Neural progenitor cell (in vitro differentiated cells): Measurements from ENCODE around the gene FNTB. TPM values are rescaled to one million over a fixed set of nuclear protein-coding genes. Genes with fewer than 3 reads are reported as not detected.

Source experiments
- DNase-seq: peaks from one replicate; pipeline ENCODE4 v3.0.0-alpha.2; 2016; ENCODE audit warnings: low spot score
- H2AFZ ChIP-seq: fragments of 200-600 bp; sonication (generic); replicated peaks from 2 replicates; pipeline ENCODE4 v1.6.1; 2016; ENCODE audit warnings: antibody characterized with exemption
- H3F3A ChIP-seq: fragments of 200-600 bp; sonication (generic); 2 replicates; pipeline ENCODE4 v1.6.1; 2016; ENCODE audit warnings: antibody characterized with exemption, low read depth
- H3K27ac ChIP-seq: fragments of 200-600 bp; sonication (generic); 2 replicates; pipeline ENCODE4 v1.5.1; 2016; ENCODE audit warnings: mild to moderate bottlenecking
- H3K27me3 ChIP-seq: fragments of 200-600 bp; sonication (generic); 2 replicates; pipeline ENCODE4 v1.6.1; 2016; ENCODE audit warnings: mild to moderate bottlenecking, moderate library complexity
- H3K36me3 ChIP-seq: fragments of 200-600 bp; sonication (generic); 2 replicates; pipeline ENCODE4 v1.5.1; 2016
- H3K4me1 ChIP-seq: fragments of 200-600 bp; sonication (generic); 2 replicates; pipeline ENCODE4 v1.6.1; 2016; ENCODE audit warnings: mixed run types
- H3K4me2 ChIP-seq: fragments of 200-600 bp; sonication (generic); 2 replicates; pipeline ENCODE4 v1.6.1; 2016
- H3K4me3 ChIP-seq: fragments of 200-600 bp; sonication (generic); 2 replicates; pipeline ENCODE4 v1.5.1; 2016
- H3K79me2 ChIP-seq: fragments of 200-600 bp; sonication (generic); 2 replicates; pipeline ENCODE4 v1.6.1; 2016; ENCODE audit warnings: low read depth
- H3K9ac ChIP-seq: fragments of 200-600 bp; sonication (generic); 2 replicates; pipeline ENCODE4 v1.6.1; 2016
- H3K9me3 ChIP-seq: fragments of 200-600 bp; sonication (generic); 2 replicates; pipeline ENCODE4 v1.5.1; 2016; ENCODE audit warnings: low read depth
- H4K20me1 ChIP-seq: fragments of 200-600 bp; sonication (generic); 2 replicates; pipeline ENCODE4 v1.6.1; 2016; ENCODE audit warnings: low read depth
- H3K27ac Mint-ChIP-seq: 3 replicates; pipeline ENCODE4 v1.8.0; 2021; ENCODE audit warnings: mixed read lengths
- H3K27me3 Mint-ChIP-seq: 2 replicates; pipeline ENCODE4 v1.8.0; 2022; ENCODE audit warnings: low read depth, mild to moderate bottlenecking, inconsistent platforms, moderate library complexity, mixed read lengths; ENCODE audit not compliant: insufficient read depth
- H3K36me3 Mint-ChIP-seq: 3 replicates; pipeline ENCODE4 v1.8.0; 2021; ENCODE audit warnings: mixed read lengths
- H3K4me1 Mint-ChIP-seq: 3 replicates; pipeline ENCODE4 v1.8.0; 2021; ENCODE audit warnings: mixed read lengths
- H3K4me3 Mint-ChIP-seq: 3 replicates; pipeline ENCODE4 v1.8.0; 2021; ENCODE audit warnings: mild to moderate bottlenecking, moderate library complexity, mixed read lengths
- H3K9me3 Mint-ChIP-seq: 3 replicates; pipeline ENCODE4 v1.8.0; 2020; ENCODE audit warnings: mixed read lengths
- CTCF ChIP-seq: fragments of 200-600 bp; sonication (generic); IDR thresholded peaks from 2 replicates; pipeline ENCODE4 v1.5.1; 2017; ENCODE audit warnings: antibody characterized with exemption, mild to moderate bottlenecking
- EZH2 ChIP-seq: fragments of 200-600 bp; sonication (generic); IDR thresholded peaks from 2 replicates; pipeline ENCODE4 v1.6.1; 2017; ENCODE audit warnings: antibody characterized with exemption, mild to moderate bottlenecking, moderate library complexity
- EZH2phosphoT487 ChIP-seq: fragments of 200-600 bp; sonication (generic); IDR thresholded peaks from 2 replicates; pipeline ENCODE4 v1.6.1; 2017; ENCODE audit warnings: antibody characterized with exemption
- total RNA-seq: library from RNA; depleted of rRNA; stranded (reverse); fragments of >200 nt; gene quantifications from 2 replicates; pipeline ENCODE4 v1.2.3, GENCODE V29; 2015; ENCODE audit warnings: low replicate concordance

Gene FNTB
- total RNA-seq, 1 donor from 2014 or later = 8.0 TPM

- no peak for TF ChIP-seq CTCF
- TF ChIP-seq EZH2 = no peak
- no peak for TF ChIP-seq EZH2phosphoT487
- Histone ChIP-seq H3F3A (no peaks in the 10 kb centered on the region), H3K4me3 (no peak overlapping the region), H3K79me2 (no peaks in the 10 kb centered on the region), H3K9me3 (no peaks in the 10 kb centered on the region), H3K4me1 (no peaks in the 10 kb centered on the region), H3K4me2 (no peak overlapping the region), H4K20me1 (peaks cover 5% of the 10 kb centered on the region), H3K27ac (no peak overlapping the region), H3K36me3 (no peaks in the 10 kb centered on the region), H3K27me3 (no peaks in the 10 kb centered on the region), H3K9ac (no peak overlapping the region), H2AFZ (no peak overlapping the region)
- Mint-ChIP-seq H3K9me3 (no peaks in the 10 kb centered on the region), H3K4me3 (no peak overlapping the region), H3K27me3 (no peaks in the 10 kb centered on the region), H3K36me3 (peaks cover 9% of the 10 kb centered on the region), H3K4me1 (no peaks in the 10 kb centered on the region), H3K27ac (no peak overlapping the region)
- no peak for DNase-seq
Observed at GRCh38 chr14:64953310-64953654, 33.4 kb upstream of the FNTB start.

- H3K27ac Mint-ChIP-seq = no peak overlapping the region
- H3K4me3 Mint-ChIP-seq = no peak overlapping the region
- Histone ChIP-seq H3K79me2 (no peaks in the 10 kb centered on the region), H3K27me3 (no peaks in the 10 kb centered on the region), H3K9ac (no peak overlapping the region), H3K4me1 (no peaks in the 10 kb centered on the region), H3K4me3 (no peak overlapping the region), H3F3A (no peaks in the 10 kb centered on the region), H3K36me3 (no peaks in the 10 kb centered on the region), H3K27ac (no peak overlapping the region), H3K4me2 (no peak overlapping the region), H2AFZ (no peak overlapping the region), H3K9me3 (no peaks in the 10 kb centered on the region), H4K20me1 (peaks cover 5% of the 10 kb centered on the region)
- no peak for DNase-seq
- no peaks in the 10 kb centered on the region for H3K27me3 Mint-ChIP-seq
- H3K9me3 Mint-ChIP-seq = no peaks in the 10 kb centered on the region
- H3K4me1 Mint-ChIP-seq = no peaks in the 10 kb centered on the region
- TF ChIP-seq EZH2phosphoT487 (no peak), EZH2 (no peak), CTCF (no peak)
- H3K36me3 Mint-ChIP-seq = peaks cover 9% of the 10 kb centered on the region
Observed at GRCh38 chr14:64953661-64954060, 33.0 kb upstream of the FNTB start.

- Histone ChIP-seq H3K9me3 (no peaks in the 10 kb centered on the region), H3K9ac (no peak overlapping the region), H2AFZ (no peak overlapping the region), H3K27ac (no peak overlapping the region), H3K4me3 (no peak overlapping the region), H3K27me3 (no peaks in the 10 kb centered on the region), H3K4me1 (no peaks in the 10 kb centered on the region), H3F3A (no peaks in the 10 kb centered on the region), H3K4me2 (no peak overlapping the region), H4K20me1 (peaks cover 5% of the 10 kb centered on the region), H3K36me3 (no peaks in the 10 kb centered on the region), H3K79me2 (no peaks in the 10 kb centered on the region)
- no peak overlapping the region for H3K27ac Mint-ChIP-seq
- no peak for TF ChIP-seq CTCF
- no peak for TF ChIP-seq EZH2
- no peak for TF ChIP-seq EZH2phosphoT487
- no peaks in the 10 kb centered on the region for H3K4me1 Mint-ChIP-seq
- no peak overlapping the region for H3K4me3 Mint-ChIP-seq
- H3K36me3 Mint-ChIP-seq = peaks cover 6% of the 10 kb centered on the region
- H3K27me3 Mint-ChIP-seq = no peaks in the 10 kb centered on the region
- DNase-seq = no peak
- no peaks in the 10 kb centered on the region for H3K9me3 Mint-ChIP-seq
Observed at GRCh38 chr14:64954491-64955240, 32.0 kb upstream of the FNTB start.
